ENCODE results near the gene RAPGEF3.
A peak's percentile ranks its signal among the peaks of the same experiment; 100 is the strongest.

Gene RAPGEF3

DNA sequence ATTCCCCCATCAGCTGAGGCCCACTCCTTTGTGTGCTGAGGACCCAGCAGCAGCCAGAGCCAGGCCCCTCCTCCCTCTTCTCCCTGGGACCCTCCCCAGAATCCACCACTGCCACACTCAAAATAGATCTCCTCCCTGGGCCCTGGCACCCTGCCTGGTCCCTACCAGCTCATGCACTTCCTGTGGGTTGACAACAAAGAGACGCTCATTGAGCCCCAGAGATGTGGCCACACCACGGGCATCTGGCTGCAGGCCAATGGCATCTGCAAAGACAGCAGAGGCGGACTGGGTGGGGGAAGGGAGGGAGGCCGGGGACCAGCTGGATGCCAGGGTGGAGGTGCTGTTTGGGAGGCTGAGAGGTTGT is 17.4 kb downstream of the RAPGEF3 start:
- peak; percentile 51 for DNase-seq

DNA sequence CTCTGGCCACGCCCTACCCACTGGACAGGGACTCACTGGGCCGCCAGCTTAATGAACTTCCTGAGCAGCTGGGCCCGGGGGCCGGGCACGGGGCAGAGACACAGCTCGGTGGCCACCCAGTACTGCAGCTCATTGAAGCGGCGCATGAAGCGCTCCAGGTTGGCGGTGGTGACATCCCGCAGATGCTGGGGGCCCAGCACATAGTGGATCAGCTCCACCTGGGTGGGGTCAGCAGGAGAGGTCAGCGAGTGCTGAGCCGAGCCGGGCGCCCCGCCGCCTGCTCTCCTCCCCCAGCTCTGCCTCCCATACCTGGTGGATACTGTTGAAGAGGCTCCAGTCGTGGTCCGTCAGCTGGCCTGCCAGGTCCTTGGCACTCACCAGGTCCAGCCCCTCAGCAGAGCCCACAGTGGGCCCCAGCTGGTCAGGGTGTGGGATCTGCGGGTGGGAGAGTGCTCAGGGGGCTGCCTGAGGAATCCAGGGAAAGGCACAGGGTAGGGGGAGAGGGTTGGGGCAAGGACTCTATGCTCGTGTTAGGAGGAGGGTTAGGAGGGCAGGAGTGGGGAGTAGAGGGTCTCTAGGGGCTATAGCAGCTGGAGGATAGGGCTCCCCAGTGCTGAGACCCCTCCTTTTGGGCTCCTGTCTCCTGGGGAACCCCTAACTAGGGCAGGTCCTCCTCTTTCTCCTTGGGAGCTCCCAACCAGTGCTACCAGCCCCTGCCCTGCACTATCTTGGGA is 17.9 kb downstream of the RAPGEF3 start:
- DNase-seq: no peak

- no peak for DNase-seq
Observed at GRCh38 chr12:47739979-47740378, 18.7 kb downstream of the RAPGEF3 start.

DNA sequence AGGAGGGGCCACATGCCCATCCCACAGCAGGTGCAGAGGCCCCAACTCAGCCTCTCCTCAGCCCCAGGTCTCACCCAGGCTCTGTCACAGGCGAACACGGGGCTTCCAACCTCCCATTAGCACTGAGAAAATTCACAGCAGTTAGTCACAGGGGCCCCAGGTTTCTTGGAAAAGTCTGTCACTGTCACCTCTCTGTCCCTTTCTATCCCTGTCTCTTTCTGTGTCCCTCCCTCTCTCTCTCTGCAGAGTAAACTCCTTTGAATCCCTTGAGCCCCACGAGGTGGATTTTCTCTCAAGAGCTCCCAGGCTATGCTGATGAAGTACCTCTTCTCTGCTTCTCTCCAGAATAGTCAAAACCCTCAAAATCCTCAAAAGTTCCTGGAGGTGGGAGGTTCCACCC is 19.4 kb downstream of the RAPGEF3 start:
- no peak for DNase-seq

GRCh38 chr12:47737936-47738594 is 20.6 kb downstream of the RAPGEF3 start:
- DNase-seq: no peak

DNA sequence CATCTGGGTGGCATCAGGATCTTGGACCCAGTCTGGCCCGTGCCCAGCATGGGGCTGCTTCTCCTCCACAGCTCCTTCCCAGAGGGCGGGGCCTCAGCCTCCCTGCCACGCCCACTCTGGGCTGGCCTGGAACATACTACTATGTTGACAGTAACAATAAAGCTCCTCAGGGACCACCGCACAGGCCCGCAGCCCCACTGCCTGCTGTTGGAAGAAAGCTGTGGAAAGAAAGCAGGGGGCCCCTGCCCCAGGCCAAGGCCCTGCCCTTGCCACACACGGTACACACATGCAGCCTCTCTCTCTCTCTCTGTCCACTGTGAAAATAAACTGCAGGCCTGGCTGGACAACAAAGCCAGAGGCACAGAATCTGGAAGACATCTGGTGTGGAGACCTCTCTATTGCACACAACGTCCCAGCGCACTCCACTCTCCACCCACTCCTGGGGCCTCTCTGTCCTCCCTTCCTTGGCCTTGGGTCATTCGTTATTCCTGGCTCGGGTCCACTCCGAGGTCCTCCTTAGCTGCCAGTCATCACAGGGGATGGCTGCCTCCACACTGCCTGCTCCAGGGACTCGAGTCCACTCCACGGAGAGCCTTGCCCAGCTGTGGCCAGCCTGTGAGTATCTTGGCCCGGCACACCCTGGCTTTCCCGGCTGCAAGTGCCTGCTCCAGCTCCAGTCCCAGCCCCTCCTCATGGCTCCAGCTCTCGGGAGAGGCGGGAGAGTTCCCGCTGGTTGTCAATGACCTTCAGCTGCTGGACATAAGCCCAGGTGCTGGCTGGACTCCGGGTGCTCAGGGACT is 21.6 kb downstream of the RAPGEF3 start:
- no peak for DNase-seq

DNA sequence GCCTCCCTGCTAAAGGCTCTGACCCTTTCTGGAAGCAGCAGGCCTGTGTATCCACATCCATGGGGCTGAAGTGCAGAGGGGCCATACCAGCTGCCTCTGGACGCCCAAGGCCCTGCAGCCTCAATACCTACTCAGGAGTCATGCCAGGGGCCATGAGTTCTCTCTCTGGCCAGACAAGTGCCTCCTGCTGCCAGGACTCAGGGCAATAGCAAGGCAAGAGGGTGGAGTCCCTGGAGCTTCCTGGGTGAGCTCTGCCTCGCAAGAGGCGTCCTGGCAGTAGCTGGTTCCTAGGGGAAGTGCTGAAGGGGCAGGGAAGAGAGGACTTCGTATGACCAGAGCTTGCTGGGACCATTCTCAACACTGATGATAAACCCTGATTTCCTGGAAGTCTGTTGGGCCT is 22.5 kb downstream of the RAPGEF3 start:
- DNase-seq: no peak

DNA sequence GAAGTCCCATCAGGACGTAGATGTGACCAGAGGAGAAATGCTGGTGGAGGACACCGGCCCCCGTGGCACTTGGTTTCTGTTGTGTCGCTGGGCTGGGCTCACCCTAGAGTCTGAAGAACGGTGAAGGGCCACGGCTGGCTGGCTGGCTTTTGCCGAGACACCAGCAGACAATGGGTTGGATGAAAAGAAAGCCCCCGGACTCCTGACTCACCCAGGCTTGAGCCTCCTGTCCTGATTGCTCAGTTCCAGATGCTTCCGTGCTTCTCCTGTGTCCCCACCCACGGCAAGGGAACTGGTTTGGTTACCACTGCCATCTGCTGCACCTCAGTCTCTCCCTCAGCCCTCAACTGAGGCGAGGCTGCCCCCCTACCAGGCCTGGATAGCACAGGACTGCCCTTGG is 23.0 kb downstream of the RAPGEF3 start:
- DNase-seq: no peak

DNA sequence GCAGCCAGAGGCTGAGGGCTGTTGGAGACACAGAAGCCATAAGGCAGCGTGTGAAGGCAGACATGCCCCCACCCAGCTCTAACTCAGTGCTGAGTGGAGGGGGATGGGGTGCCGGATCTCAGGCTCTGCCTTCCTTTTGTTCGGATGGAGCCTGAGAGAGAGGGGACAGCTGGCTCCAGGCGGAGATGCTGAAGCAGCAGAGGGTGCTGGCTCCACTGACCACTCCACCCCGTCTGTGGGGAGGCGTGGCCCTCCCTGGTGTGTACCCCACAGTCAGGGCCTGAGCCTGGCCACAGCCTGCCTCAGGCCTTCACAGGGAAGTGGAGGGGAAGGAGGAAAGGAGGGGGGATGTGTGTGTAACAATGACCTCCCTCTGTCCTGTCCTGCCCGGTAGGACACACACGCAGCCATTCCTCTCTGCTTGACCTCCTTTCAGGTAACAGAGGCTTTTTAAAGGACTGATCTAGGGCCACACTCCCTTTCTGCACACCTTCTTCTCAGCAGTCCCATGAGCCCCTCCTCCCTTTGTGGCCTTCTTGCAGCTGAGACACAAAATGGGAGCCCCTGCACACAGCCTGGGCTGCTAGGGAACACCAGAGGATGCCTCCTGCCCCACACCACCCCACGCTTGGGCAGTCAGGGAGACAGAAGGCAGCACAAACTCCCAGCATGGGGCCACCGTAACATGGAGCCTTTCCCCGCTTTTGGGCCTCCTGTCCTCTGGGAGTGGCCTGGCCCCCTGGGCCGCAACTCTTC is 23.8 kb downstream of the RAPGEF3 start:
- no peak for DNase-seq

DNA sequence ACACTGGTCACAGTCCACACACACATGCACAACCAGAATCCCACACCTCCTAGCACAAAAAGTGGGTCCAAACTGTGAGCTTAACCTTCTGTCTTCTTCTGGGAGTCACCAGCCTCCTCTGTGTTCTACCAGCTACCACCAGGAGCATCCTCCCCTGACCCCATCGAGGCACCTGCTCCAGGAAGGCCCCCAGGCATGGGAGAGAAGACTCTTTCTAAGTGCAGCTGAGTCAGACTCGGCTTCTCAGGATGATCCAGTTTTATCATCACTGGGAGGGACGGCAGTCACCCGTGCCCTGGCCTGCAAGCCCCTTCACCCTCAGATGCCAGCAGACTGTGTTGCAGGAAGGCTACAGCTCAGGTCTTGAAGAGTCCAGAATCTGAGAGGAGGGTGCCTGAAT is 25.5 kb downstream of the RAPGEF3 start:
- DNase-seq: no peak

DNA sequence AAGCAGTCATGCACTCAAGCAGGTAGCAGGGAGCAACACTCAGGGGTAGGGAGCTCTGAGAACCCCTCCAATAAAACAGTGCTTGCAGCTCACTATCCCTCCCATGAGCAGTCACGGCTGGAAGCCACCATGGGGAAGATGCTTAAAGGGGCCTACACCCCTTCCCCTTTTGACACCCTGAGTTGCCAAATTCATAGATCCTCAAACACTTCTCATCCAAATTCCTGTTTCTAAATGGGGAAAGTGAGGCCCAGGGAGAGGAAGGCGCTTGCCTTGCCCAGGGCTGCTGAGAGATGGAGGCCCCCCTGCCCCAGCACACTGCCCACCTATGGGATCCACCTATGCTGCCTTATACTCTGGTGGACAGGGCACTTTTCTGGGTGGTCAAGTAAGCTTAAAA is 26.2 kb downstream of the RAPGEF3 start:
- no peak for DNase-seq

DNA sequence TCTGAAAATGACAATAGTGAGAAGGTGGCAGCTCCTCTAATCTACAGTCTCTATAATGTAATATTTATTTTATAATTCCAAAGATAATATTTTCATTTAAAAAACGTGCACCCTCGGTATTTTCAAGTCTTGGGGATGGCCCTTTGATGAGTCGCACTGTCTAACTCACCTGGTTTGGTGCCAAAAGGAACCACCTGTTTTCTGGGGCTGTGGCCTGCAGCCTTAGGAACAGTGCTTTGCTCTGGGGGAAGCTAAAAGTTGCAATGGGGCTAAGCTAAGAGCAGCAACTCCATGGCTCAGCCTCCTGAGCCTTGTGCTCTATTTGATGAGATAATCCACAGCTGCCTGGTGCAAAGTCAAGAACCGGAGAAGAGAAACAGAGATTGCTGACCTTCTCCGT is 27.0 kb downstream of the RAPGEF3 start:
- no peak for DNase-seq

- DNase-seq: no peak
Observed at GRCh38 chr12:47730341-47730744, 28.3 kb downstream of the RAPGEF3 start.

DNA sequence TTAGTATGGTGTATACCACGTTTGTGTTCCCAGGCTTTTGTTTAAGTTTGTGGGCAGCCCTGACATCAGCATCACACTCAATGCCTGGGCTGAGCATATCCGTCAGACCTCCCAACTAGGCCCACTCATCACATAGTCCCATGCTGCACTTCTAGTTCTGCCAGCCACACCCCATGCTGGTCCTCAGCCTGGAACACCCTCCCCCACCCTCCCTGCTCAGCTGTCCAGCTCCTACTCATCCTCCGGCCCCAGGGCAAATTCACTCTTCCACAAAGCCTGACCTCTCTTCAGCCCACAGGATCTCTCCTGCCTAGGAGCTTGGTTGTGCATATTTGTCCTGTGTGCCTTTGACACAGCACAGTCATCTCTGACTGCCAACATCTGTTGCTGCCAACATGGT is 29.4 kb downstream of the RAPGEF3 start:
- DNase-seq: no peak

GRCh38 chr12:47725893-47726292 is 32.8 kb downstream of the RAPGEF3 start:
- no peak for DNase-seq

DNA sequence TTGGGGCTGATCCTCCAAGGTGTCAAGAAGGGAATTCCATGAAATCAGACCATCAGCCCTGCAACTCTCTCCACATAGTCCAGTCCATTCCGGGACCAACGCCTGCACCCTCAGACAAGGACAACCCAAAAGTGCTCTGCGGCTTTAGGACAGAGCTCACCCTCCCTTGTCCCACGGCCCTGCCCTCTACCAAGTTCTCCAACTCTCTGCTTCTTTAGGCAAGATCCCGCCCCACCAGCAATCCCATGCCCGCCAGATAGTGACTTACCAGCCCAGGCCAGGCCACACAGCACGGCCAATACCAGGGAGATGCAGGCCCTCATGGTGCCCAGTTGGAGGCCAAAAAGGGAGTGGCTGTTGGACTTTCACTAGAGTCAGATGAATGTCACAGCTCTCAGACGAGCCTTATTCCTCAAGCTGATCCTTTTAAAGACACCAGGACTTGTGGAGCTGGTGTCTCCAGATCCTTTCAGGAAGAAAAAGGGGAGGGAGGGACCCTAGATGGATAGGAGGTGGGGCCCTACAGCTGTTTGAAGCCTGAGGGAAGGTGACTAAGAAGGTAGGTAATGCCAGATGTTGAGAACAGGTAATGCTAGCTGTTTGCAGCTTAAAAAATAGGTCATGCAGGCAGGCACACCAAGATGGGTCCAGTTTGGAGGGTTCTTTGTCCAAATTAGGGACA is 33.4 kb downstream of the RAPGEF3 start, which contains the start of gene ENDOU:
ENDOU (minus strand) TSS at position 400 of the 682 bp plus-strand sequence; CDS start at position 323, 77 bp downstream.
- no peak for DNase-seq

- no peak for DNase-seq
Observed at GRCh38 chr12:47722941-47723631, 35.6 kb downstream of the RAPGEF3 start.

DNA sequence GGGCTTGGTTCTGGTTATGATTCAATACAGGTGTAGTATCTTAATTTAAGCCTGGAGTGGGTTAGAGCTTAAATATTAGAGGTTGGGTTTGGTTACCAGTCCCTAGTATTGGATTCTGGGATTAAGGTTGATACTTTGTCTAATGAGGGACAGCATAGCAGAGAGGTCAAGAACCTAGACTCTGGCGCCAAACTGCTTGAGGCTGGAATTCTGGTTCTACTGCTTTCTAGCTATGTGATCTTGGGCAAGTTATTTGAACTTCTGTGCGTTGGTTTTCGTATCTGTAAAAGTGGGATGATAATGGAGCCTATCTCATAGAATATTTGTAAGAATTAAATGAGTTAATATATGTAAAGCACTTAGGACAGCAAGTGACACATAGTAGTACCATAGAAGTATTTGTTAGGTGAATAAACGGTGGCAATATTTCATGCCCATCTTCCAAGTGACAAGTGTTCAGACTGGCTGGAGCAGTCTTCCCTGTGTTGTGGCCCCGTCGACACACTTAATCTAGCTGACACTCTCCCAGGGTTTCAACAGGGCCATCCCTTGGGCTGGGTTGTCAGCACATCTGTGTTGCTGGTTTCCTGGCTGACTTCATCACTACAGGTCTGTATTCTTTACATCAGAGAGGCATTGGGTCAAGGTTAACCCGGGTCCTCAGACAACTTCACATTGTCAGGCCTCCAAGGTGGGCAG is 36.4 kb downstream of the RAPGEF3 start:
- DNase-seq: no peak

GRCh38 chr12:47721431-47721973 is 37.2 kb downstream of the RAPGEF3 start:
- no peak for DNase-seq

DNA sequence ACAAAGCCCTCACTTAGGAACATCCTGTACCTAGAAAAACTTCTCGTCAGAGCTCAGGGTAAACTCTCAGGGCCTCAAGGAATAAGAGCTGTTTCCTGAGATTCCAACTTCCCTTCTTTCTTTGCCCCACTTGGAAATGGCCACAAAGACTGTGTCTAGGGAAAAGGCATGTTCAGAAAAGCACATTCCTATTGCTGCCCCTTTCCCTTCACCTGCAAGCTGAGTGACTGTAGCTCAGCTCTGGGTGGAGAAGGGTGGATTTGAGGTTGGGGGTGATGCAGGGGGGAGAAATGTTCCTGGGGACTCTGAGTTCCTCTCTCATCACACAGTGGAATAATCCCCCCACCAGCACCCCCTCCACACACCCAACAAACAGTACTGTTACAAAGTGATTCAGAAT is 40.1 kb downstream of the RAPGEF3 start:
- DNase-seq: no peak
